CD4-positive, alpha-beta memory T cell (primary cell): ENCODE measurements around the gene ABHD5. TPM values are rescaled to one million over a fixed set of nuclear protein-coding genes. Genes with fewer than 3 reads are reported as not detected.

Experiments
- CTCF ChIA-PET: fragments of 350-600 bp; sonication (Branson Sonifier 250); formaldehyde crosslinking; loops from one replicate; lab custom pipeline; 2021; ENCODE audit warnings: inconsistent platforms; ENCODE audit not compliant: partially characterized antibody; lab: Charles Lee
- POLR2A ChIA-PET: fragments of 350-600 bp; sonication (Branson Sonifier 250); formaldehyde crosslinking; loops from one replicate; lab custom pipeline; 2021; ENCODE audit not compliant: partially characterized antibody; lab: Charles Lee
- DNase-seq, 5 donors: peaks; one replicate each; pipeline versions ENCODE4 v3.0.0 to v3.0.0-alpha.2; 2020 to 2022; ENCODE audit warnings: mixed read lengths in 1 of 5
- H3K27ac ChIP-seq: one replicate; pipeline ENCODE4 v1.7.0; 2013; ENCODE audit warnings: low read depth, low read length
- H3K27me3 ChIP-seq: 2 replicates; pipeline ENCODE4 v1.7.0; 2013; ENCODE audit warnings: mild to moderate bottlenecking, low read length, moderate library complexity; ENCODE audit not compliant: insufficient read depth
- H3K36me3 ChIP-seq: 2 replicates; pipeline ENCODE4 v1.7.0; 2013; ENCODE audit warnings: mild to moderate bottlenecking, low read length, moderate library complexity; ENCODE audit not compliant: insufficient read depth
- H3K4me1 ChIP-seq: 2 replicates; pipeline ENCODE4 v1.7.0; 2013; ENCODE audit warnings: mild to moderate bottlenecking, low read length, moderate library complexity; ENCODE audit not compliant: insufficient read depth
- H3K4me3 ChIP-seq, 2 donors: one replicate each; pipeline ENCODE4 v1.7.0; 2013; ENCODE audit warnings: low read length in 2 of 2, mild to moderate bottlenecking in 1 of 2
- H3K9me3 ChIP-seq, 2 donors: one replicate each; pipeline ENCODE4 v1.7.0; 2013; ENCODE audit warnings: low read length in 2 of 2, control low read depth in 1 of 2; ENCODE audit not compliant: control insufficient read depth in 1 of 2
- H3K27ac Mint-ChIP-seq, 7 donors: one replicate each; pipeline ENCODE4 v1.8.0; 2020 to 2021; ENCODE audit warnings: mixed read lengths in 7 of 7, mild to moderate bottlenecking in 6 of 7, inconsistent platforms in 3 of 7, moderate library complexity in 3 of 7
- H3K27me3 Mint-ChIP-seq, 2 donors: one replicate each; pipeline ENCODE4 v1.8.0; 2020 to 2021; ENCODE audit warnings: mixed read lengths in 2 of 2
- H3K36me3 Mint-ChIP-seq, 2 donors: one replicate each; pipeline ENCODE4 v1.8.0; 2020 to 2021; ENCODE audit warnings: mixed read lengths in 2 of 2, inconsistent platforms in 1 of 2, mild to moderate bottlenecking in 1 of 2
- H3K4me1 Mint-ChIP-seq, 4 donors: one replicate each; pipeline ENCODE4 v1.8.0; 2020 to 2021; ENCODE audit warnings: mixed read lengths in 4 of 4, mild to moderate bottlenecking in 1 of 4
- H3K4me3 Mint-ChIP-seq, 8 donors: one replicate each; pipeline ENCODE4 v1.8.0; 2020 to 2021; ENCODE audit warnings: mixed read lengths in 8 of 8, mild to moderate bottlenecking in 7 of 8, moderate library complexity in 6 of 8, inconsistent platforms in 3 of 8
- H3K9me3 Mint-ChIP-seq, 8 donors: one replicate each; pipeline ENCODE4 v1.8.0; 2020 to 2021; ENCODE audit warnings: mixed read lengths in 8 of 8, mild to moderate bottlenecking in 5 of 8, inconsistent platforms in 3 of 8, moderate library complexity in 1 of 8
- intact Hi-C: fragments of 100-400 bp; cut with micrococcal nuclease; formaldehyde crosslinking; loops from one replicate; pipeline ENCODE4 v1.15.1; 2023
- polyA plus RNA-seq, 2 donors: library from polyadenylated mRNA; unstranded; fragments of 300-500 nt; fragmentation: Illumina TruSeq; gene quantifications; one replicate each; pipeline ENCODE4 v1.2.3, GENCODE V29; 2021
- total RNA-seq, 2 experiments: library from RNA; stranded (reverse); gene quantifications; one replicate each; pipeline ENCODE4 v1.2.3, GENCODE V29; 2021

The ABHD5 gene
- total and polyA plus RNA-seq, 4 experiments from 2014 or later, result 5.3 to 7.5 (median 6.6) TPM

GRCh38 chr3:43696441-43696840 is 5.7 kb downstream of the ABHD5 start:
- Histone ChIP-seq H3K36me3 (no peaks in the 10 kb centered on the region), H3K27ac (no peak overlapping the region), H3K9me3 (no peaks in the 10 kb centered on the region), H3K4me1 (peaks cover 11% of the 10 kb centered on the region), H3K27me3 (no peaks in the 10 kb centered on the region), H3K4me3 (no peak overlapping the region)
- H3K36me3 Mint-ChIP-seq, result peaks cover 8 to 10% of the 10 kb centered on the region in 2 donors
- H3K4me3 Mint-ChIP-seq, result no peak overlapping the region
- ChIA-PET CTCF (no interaction called here), POLR2A (no interaction called here)
- peaks cover 19 to 28% (median 22%) of the 10 kb centered on the region in 4 donors for H3K4me1 Mint-ChIP-seq
- intact Hi-C loops, result no loop called here
- no peaks in the 10 kb centered on the region for H3K9me3 Mint-ChIP-seq
- no peak overlapping the region for H3K27ac Mint-ChIP-seq
- no peaks in the 10 kb centered on the region for H3K27me3 Mint-ChIP-seq
- DNase-seq, result no peak

GRCh38 chr3:43696881-43697280 is 6.1 kb downstream of the ABHD5 start:
- no peaks in the 10 kb centered on the region for H3K27me3 Mint-ChIP-seq
- H3K27ac ChIP-seq, result no peak overlapping the region
- CTCF ChIA-PET, result no interaction called here

DNA sequence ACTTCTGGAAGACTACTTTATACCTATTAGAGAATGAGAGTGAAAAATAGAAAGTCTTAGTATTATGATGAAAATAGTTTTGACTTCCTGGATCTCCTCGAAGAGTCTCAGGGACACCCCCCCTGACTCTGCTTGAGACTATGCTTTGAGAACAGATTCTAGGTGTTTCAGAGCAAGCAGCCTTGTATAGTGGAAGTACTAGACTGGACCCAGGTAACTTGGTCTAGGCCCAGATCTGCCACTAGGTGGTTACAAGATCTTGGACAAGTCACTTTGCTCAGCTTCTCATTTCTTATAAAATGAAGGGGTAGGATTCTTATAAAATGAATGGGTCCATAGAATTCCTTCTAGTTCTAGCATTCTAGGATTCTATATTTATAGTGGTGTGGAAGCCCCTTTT is 9.1 kb downstream of the ABHD5 start:
- Histone ChIP-seq H3K27me3 (no peaks in the 10 kb centered on the region), H3K9me3 (no peaks in the 10 kb centered on the region), H3K4me3 (no peak overlapping the region), H3K4me1 (no peaks in the 10 kb centered on the region), H3K27ac (no peak overlapping the region), H3K36me3 (no peaks in the 10 kb centered on the region)
- no peaks in the 10 kb centered on the region for H3K9me3 Mint-ChIP-seq
- CTCF ChIA-PET, result interaction anchor here (1.0 kb wide), 1 partner anchor 53 kb away, joined by 3 read pairs; no protein-coding TSS in a partner anchor
- no peaks in the 10 kb centered on the region for H3K27me3 Mint-ChIP-seq
- H3K36me3 Mint-ChIP-seq, result peaks cover 13 to 19% of the 10 kb centered on the region in 2 donors
- intact Hi-C loops, result no loop called here
- DNase-seq, result no peak
- H3K27ac Mint-ChIP-seq, result no peak overlapping the region
- POLR2A ChIA-PET, result interaction anchor here (1.3 kb wide), 1 partner anchor 9 kb away, joined by 4 read pairs; the partner anchor contains the start of gene ABHD5
- peaks cover 0 to 5% (median 2%) of the 10 kb centered on the region in 4 donors for H3K4me1 Mint-ChIP-seq
- H3K4me3 Mint-ChIP-seq, result no peak overlapping the region

More at GRCh38 chr3:43696881-43697280, 6.1 kb downstream of the ABHD5 start:
- intact Hi-C loops, result no loop called here
- H3K9me3 ChIP-seq, result no peaks in the 10 kb centered on the region
- no peaks in the 10 kb centered on the region for H3K36me3 ChIP-seq
- no peak overlapping the region for H3K27ac Mint-ChIP-seq
- H3K4me3 Mint-ChIP-seq, result no peak overlapping the region
- DNase-seq, result no peak
- peaks cover 7% of the 10 kb centered on the region for H3K4me1 ChIP-seq
- no peaks in the 10 kb centered on the region for H3K27me3 ChIP-seq
- POLR2A ChIA-PET, result no interaction called here
- peaks cover 8% of the 10 kb centered on the region in 2 donors for H3K36me3 Mint-ChIP-seq
- H3K9me3 Mint-ChIP-seq, result no peaks in the 10 kb centered on the region
- peaks cover 16 to 23% (median 18%) of the 10 kb centered on the region in 4 donors for H3K4me1 Mint-ChIP-seq
- no peak overlapping the region for H3K4me3 ChIP-seq

DNA sequence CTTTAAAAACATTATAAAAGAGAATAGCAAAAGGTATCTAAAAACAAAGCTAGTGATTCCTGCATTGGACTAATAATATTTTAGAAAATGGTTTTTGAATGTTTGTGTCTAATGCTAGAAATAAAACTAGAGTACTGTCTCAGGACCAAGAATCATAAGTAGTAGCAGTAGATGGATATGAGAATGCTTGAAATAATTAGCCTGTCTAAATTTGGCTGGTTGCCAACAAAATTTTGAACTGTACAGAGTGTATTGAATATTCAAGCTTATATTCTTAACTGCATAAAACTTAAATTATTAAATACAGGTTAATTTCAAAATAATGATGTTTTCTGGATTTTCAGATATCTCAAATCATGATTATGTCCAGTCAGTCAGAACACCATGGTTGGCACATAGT is 14.0 kb downstream of the ABHD5 start:
- Mint-ChIP-seq H3K36me3 (peaks cover 15 to 21% of the 10 kb centered on the region in 2 donors), H3K4me3 (no peak overlapping the region), H3K9me3 (no peaks in the 10 kb centered on the region), H3K4me1 (peaks cover 0 to 2% (median 0%) of the 10 kb centered on the region in 4 donors), H3K27me3 (no peaks in the 10 kb centered on the region), H3K27ac (no peak overlapping the region)
- intact Hi-C loops, result no loop called here
- H3K36me3 ChIP-seq, result no peaks in the 10 kb centered on the region
- H3K27ac ChIP-seq, result no peak overlapping the region
- ChIA-PET CTCF (interaction anchor here (1.2 kb wide), 1 partner anchor 58 kb away, joined by 3 read pairs; no protein-coding TSS in a partner anchor), POLR2A (no interaction called here)
- no peaks in the 10 kb centered on the region for H3K27me3 ChIP-seq
- no peak overlapping the region for H3K4me3 ChIP-seq
- DNase-seq, result no peak
- H3K4me1 ChIP-seq, result no peaks in the 10 kb centered on the region
- no peaks in the 10 kb centered on the region for H3K9me3 ChIP-seq

DNA sequence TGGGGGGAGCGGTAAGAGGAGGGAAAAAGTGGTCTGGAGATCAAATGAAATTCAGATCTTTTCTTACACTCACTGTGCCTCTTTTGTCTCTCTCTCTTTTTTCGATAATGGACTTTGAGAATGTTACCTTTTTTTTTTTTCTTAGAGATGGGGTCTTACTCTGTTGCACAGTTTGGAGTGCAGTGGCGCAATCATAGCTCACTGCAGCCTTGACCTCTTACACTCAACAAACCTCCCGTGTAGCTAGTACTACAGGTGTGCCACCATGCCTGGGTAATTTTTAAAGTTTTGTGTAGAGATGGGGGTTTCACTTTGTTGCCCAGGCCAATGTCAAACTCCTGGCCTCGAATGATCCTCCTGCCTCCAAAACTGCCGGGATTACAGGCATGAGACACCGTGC is 15.6 kb downstream of the ABHD5 start:
- no peak for DNase-seq
- no peaks in the 10 kb centered on the region for H3K27me3 Mint-ChIP-seq
- no peaks in the 10 kb centered on the region for H3K27me3 ChIP-seq
- no peak overlapping the region for H3K27ac Mint-ChIP-seq
- intact Hi-C loops, result no loop called here
- ChIA-PET CTCF (interaction anchor here (0.9 kb wide), 1 partner anchor 62 kb away, joined by 4 read pairs; no protein-coding TSS in a partner anchor), POLR2A (no interaction called here)
- no peak overlapping the region for H3K4me3 Mint-ChIP-seq
- no peaks in the 10 kb centered on the region for H3K9me3 Mint-ChIP-seq
- no peak overlapping the region for H3K4me3 ChIP-seq
- H3K27ac ChIP-seq, result no peak overlapping the region
- no peaks in the 10 kb centered on the region for H3K4me1 ChIP-seq
- H3K36me3 ChIP-seq, result no peaks in the 10 kb centered on the region
- H3K36me3 Mint-ChIP-seq, result peaks cover 18 to 27% of the 10 kb centered on the region in 2 donors
- no peaks in the 10 kb centered on the region for H3K4me1 Mint-ChIP-seq
- H3K9me3 ChIP-seq, result no peaks in the 10 kb centered on the region

DNA sequence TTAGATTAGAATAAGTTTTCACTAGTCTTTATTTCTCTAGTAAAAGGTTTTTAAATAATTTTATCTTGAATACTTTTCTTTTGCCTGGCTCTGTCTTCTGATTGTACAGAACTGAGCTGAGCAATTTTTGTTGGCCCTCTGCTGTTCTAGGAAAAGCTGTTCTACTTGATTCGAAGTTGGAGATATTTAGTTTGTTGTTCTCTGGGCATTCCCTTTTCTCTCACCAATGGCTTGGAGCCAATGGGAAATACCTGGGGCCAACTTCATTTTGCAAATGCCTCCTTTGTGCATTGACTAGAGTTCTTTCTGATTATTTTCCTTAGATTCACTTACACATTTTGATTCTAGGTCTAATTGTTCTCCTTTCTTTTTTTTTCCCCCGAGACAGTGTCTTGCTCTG is 16.5 kb downstream of the ABHD5 start:
- POLR2A ChIA-PET, result interaction anchor here (0.6 kb wide), 1 partner anchor 226 kb away, joined by 3 read pairs; no protein-coding TSS in a partner anchor
- H3K9me3 Mint-ChIP-seq, result no peaks in the 10 kb centered on the region

GRCh38 chr3:43707998-43708397 is 17.3 kb downstream of the ABHD5 start:
- no peak for DNase-seq
- no peaks in the 10 kb centered on the region for H3K27me3 Mint-ChIP-seq
- Histone ChIP-seq H3K4me1 (no peaks in the 10 kb centered on the region), H3K36me3 (no peaks in the 10 kb centered on the region), H3K27ac (no peak overlapping the region), H3K9me3 (no peaks in the 10 kb centered on the region), H3K27me3 (no peaks in the 10 kb centered on the region), H3K4me3 (no peak overlapping the region)
- ChIA-PET POLR2A (no interaction called here), CTCF (no interaction called here)
- no peaks in the 10 kb centered on the region for H3K4me1 Mint-ChIP-seq
- no peak overlapping the region for H3K4me3 Mint-ChIP-seq
- H3K36me3 Mint-ChIP-seq, result peaks cover 27 to 37% of the 10 kb centered on the region in 2 donors
- H3K27ac Mint-ChIP-seq, result no peak overlapping the region
- H3K9me3 Mint-ChIP-seq, result no peaks in the 10 kb centered on the region
- intact Hi-C loops, result no loop called here

More for the DNA sequence above, 16.5 kb downstream of the ABHD5 start:
- no peaks in the 10 kb centered on the region for H3K27me3 ChIP-seq
- no peak overlapping the region for H3K4me3 Mint-ChIP-seq
- no peak for DNase-seq
- no peaks in the 10 kb centered on the region for H3K4me1 ChIP-seq
- peaks cover 22 to 33% of the 10 kb centered on the region in 2 donors for H3K36me3 Mint-ChIP-seq
- no peak overlapping the region for H3K27ac Mint-ChIP-seq
- H3K4me3 ChIP-seq, result no peak overlapping the region
- no peaks in the 10 kb centered on the region for H3K36me3 ChIP-seq
- intact Hi-C loops, result no loop called here
- no peak overlapping the region for H3K27ac ChIP-seq
- no peaks in the 10 kb centered on the region for H3K9me3 ChIP-seq
- no peaks in the 10 kb centered on the region for H3K4me1 Mint-ChIP-seq
- no peaks in the 10 kb centered on the region for H3K27me3 Mint-ChIP-seq
- CTCF ChIA-PET, result interaction anchor here (0.9 kb wide), 1 partner anchor 61 kb away, joined by 4 read pairs; no protein-coding TSS in a partner anchor
